ENCODE results near the gene EHD1.

Gene EHD1

GRCh38 chr11:64844330-64845128 lies 33.9 kb downstream of the EHD1 start, which contains the start of gene CDC42BPG:
Gene CDC42BPG (minus strand): TSS chr11:64844653. CDS start chr11:64844569, 84 bp downstream.
- DNase-seq (ENCODE audit: low read depth, low spot score): no peak

GRCh38 chr11:64843686-64844329 lies 34.6 kb downstream of the EHD1 start:
- no peak for DNase-seq (ENCODE audit: low read depth, low spot score)

- DNase-seq (ENCODE audit: low read depth, low spot score): no peak
These were observed 35.4 kb downstream of the EHD1 start for GRCh38 chr11:64842851-64843685.

- DNase-seq (ENCODE audit: low read depth, low spot score): no peak
These were observed 36.1 kb downstream of the EHD1 start for GRCh38 chr11:64842366-64842759.

GRCh38 chr11:64841592-64842365 lies 36.6 kb downstream of the EHD1 start:
- no peak for DNase-seq (ENCODE audit: low read depth, low spot score)

- no peak for DNase-seq (ENCODE audit: low read depth, low spot score)
These were observed 38.3 kb downstream of the EHD1 start for GRCh38 chr11:64839887-64840782.

- DNase-seq (ENCODE audit: low read depth, low spot score): no peak
These were observed 39.1 kb downstream of the EHD1 start for GRCh38 chr11:64839335-64839734.

GRCh38 chr11:64838600-64839334 lies 39.7 kb downstream of the EHD1 start:
- DNase-seq (ENCODE audit: low read depth, low spot score): no peak

GRCh38 chr11:64837887-64838351 lies 40.5 kb downstream of the EHD1 start:
- DNase-seq (ENCODE audit: low read depth, low spot score): no peak

- DNase-seq (ENCODE audit: low read depth, low spot score): no peak
These were observed 41.9 kb downstream of the EHD1 start for GRCh38 chr11:64836448-64837072.

GRCh38 chr11:64835616-64836447 lies 42.6 kb downstream of the EHD1 start:
- no peak for DNase-seq (ENCODE audit: low read depth, low spot score)

- no peak for DNase-seq (ENCODE audit: low read depth, low spot score)
These were observed 43.5 kb downstream of the EHD1 start for GRCh38 chr11:64834723-64835615.

- no peak for DNase-seq (ENCODE audit: low read depth, low spot score)
These were observed 44.2 kb downstream of the EHD1 start for GRCh38 chr11:64834031-64834722.

GRCh38 chr11:64833509-64833908 lies 44.9 kb downstream of the EHD1 start:
- no peak for DNase-seq (ENCODE audit: low read depth, low spot score)

- no peak for DNase-seq (ENCODE audit: low read depth, low spot score)
These were observed 45.3 kb downstream of the EHD1 start for GRCh38 chr11:64833198-64833502.

- DNase-seq (ENCODE audit: low read depth, low spot score): no peak
These were observed 45.8 kb downstream of the EHD1 start for GRCh38 chr11:64832467-64833197.

All from smooth muscle cell of the brain vasculature (primary cell).